Measurements from ENCODE around the gene ABCC6.

The ABCC6 gene

GRCh38 chr16:16139061-16139460 lies 84.2 kb downstream of the ABCC6 start:
- no peak overlapping the region for H4K8ac ChIP-seq (ENCODE audit: low read depth, low read length)
- no peak overlapping the region for H3K4me2 ChIP-seq (ENCODE audit: low read length)
- no peak overlapping the region for H3K27ac ChIP-seq (ENCODE audit: low read depth, low read length)
- no peak overlapping the region for H3K56ac ChIP-seq (ENCODE audit: low read length)
- no peak overlapping the region for H3K9ac ChIP-seq (ENCODE audit: low read length)
- H2BK15ac ChIP-seq (replicated peaks; ENCODE audit: low read depth), result no peak overlapping the region
- H3K79me1 ChIP-seq (ENCODE audit: low read length), result no peaks in the 10 kb centered on the region
- H3K18ac ChIP-seq (ENCODE audit: low read length), result no peak overlapping the region
- H3K27me3 ChIP-seq (ENCODE audit: insufficient read depth, low read length, poor library complexity), result no peaks in the 10 kb centered on the region
- DNase-seq, result no peak
- no peak overlapping the region for H2AK5ac ChIP-seq (ENCODE audit: low read length)
- no peak overlapping the region for H3K4ac ChIP-seq (ENCODE audit: low read depth, low read length)
- WGBS (ENCODE audit: extremely low coverage, insufficient coverage, low lambda C conversion rate), result no CpG with 5 or more reads among the region's 10 CpGs
- no peaks in the 10 kb centered on the region for H3K79me2 ChIP-seq (ENCODE audit: control insufficient read depth, insufficient read depth, low read length)
- no peak overlapping the region for H2BK120ac ChIP-seq (ENCODE audit: low read depth, low read length)
- H3K23ac ChIP-seq (ENCODE audit: low read length), result no peak overlapping the region
- H3K36me3 ChIP-seq (ENCODE audit: control insufficient read depth, insufficient read depth, low read length), result peaks cover 11% of the 10 kb centered on the region
- no peaks in the 10 kb centered on the region for H3K4me1 ChIP-seq (ENCODE audit: control insufficient read depth, low read depth, low read length)
- H3K4me3 ChIP-seq (ENCODE audit: low read length), result no peak overlapping the region
- H4K5ac ChIP-seq (ENCODE audit: low read length), result no peak overlapping the region
- H2BK5ac ChIP-seq (ENCODE audit: low read length), result no peak overlapping the region

GRCh38 chr16:16138034-16138635 lies 85.2 kb downstream of the ABCC6 start:
- no peak for DNase-seq
- Histone ChIP-seq H3K4me2 (ENCODE audit: low read length) (no peak overlapping the region), H3K9ac (ENCODE audit: low read length) (no peak overlapping the region), H3K56ac (ENCODE audit: low read length) (no peak overlapping the region), H4K8ac (ENCODE audit: low read depth, low read length) (no peak overlapping the region), H3K36me3 (ENCODE audit: control insufficient read depth, insufficient read depth, low read length) (peaks cover 11% of the 10 kb centered on the region), H3K79me2 (ENCODE audit: control insufficient read depth, insufficient read depth, low read length) (no peaks in the 10 kb centered on the region), H4K5ac (ENCODE audit: low read length) (no peak overlapping the region), H3K27ac (ENCODE audit: low read depth, low read length) (no peak overlapping the region), H2AK5ac (ENCODE audit: low read length) (no peak overlapping the region), H2BK5ac (ENCODE audit: low read length) (no peak overlapping the region), H3K4me1 (ENCODE audit: control insufficient read depth, low read depth, low read length) (no peaks in the 10 kb centered on the region), H2BK120ac (ENCODE audit: low read depth, low read length) (no peak overlapping the region), H3K4me3 (ENCODE audit: low read length) (no peak overlapping the region), H3K18ac (ENCODE audit: low read length) (no peak overlapping the region), H3K79me1 (ENCODE audit: low read length) (no peaks in the 10 kb centered on the region), H3K27me3 (ENCODE audit: insufficient read depth, low read length, poor library complexity) (no peaks in the 10 kb centered on the region), H2BK15ac (replicated peaks; ENCODE audit: low read depth) (no peak overlapping the region), H3K23ac (ENCODE audit: low read length) (no peak overlapping the region), H3K4ac (ENCODE audit: low read depth, low read length) (no peak overlapping the region)
- WGBS (ENCODE audit: extremely low coverage, insufficient coverage, low lambda C conversion rate), result no CpG with 5 or more reads among the region's 15 CpGs

GRCh38 chr16:16137110-16137509 lies 86.2 kb downstream of the ABCC6 start:
- Histone ChIP-seq H3K4me3 (ENCODE audit: low read length) (no peak overlapping the region), H3K4me2 (ENCODE audit: low read length) (no peak overlapping the region), H3K9ac (ENCODE audit: low read length) (no peak overlapping the region), H3K79me1 (ENCODE audit: low read length) (no peaks in the 10 kb centered on the region), H3K79me2 (ENCODE audit: control insufficient read depth, insufficient read depth, low read length) (no peaks in the 10 kb centered on the region), H3K56ac (ENCODE audit: low read length) (no peak overlapping the region), H2BK15ac (replicated peaks; ENCODE audit: low read depth) (no peak overlapping the region), H3K36me3 (ENCODE audit: control insufficient read depth, insufficient read depth, low read length) (peaks cover 11% of the 10 kb centered on the region), H3K27me3 (ENCODE audit: insufficient read depth, low read length, poor library complexity) (no peaks in the 10 kb centered on the region), H2BK120ac (ENCODE audit: low read depth, low read length) (no peak overlapping the region), H4K5ac (ENCODE audit: low read length) (no peak overlapping the region), H3K4me1 (ENCODE audit: control insufficient read depth, low read depth, low read length) (no peaks in the 10 kb centered on the region), H3K4ac (ENCODE audit: low read depth, low read length) (no peak overlapping the region), H3K23ac (ENCODE audit: low read length) (no peak overlapping the region), H4K8ac (ENCODE audit: low read depth, low read length) (no peak overlapping the region), H3K27ac (ENCODE audit: low read depth, low read length) (no peak overlapping the region), H3K18ac (ENCODE audit: low read length) (no peak overlapping the region), H2BK5ac (ENCODE audit: low read length) (no peak overlapping the region), H2AK5ac (ENCODE audit: low read length) (no peak overlapping the region)
- peak; percentile 43 for DNase-seq
- no CpG with 5 or more reads among the region's 8 CpGs for WGBS (ENCODE audit: extremely low coverage, insufficient coverage, low lambda C conversion rate)

GRCh38 chr16:16136588-16136987 lies 86.7 kb downstream of the ABCC6 start:
- H3K4me3 ChIP-seq (ENCODE audit: low read length), result no peak overlapping the region
- H2BK5ac ChIP-seq (ENCODE audit: low read length), result no peak overlapping the region
- no peak overlapping the region for H3K4ac ChIP-seq (ENCODE audit: low read depth, low read length)
- H3K27me3 ChIP-seq (ENCODE audit: insufficient read depth, low read length, poor library complexity), result no peaks in the 10 kb centered on the region
- H4K8ac ChIP-seq (ENCODE audit: low read depth, low read length), result no peak overlapping the region
- no peak overlapping the region for H3K56ac ChIP-seq (ENCODE audit: low read length)
- DNase-seq, result no peak
- H3K79me2 ChIP-seq (ENCODE audit: control insufficient read depth, insufficient read depth, low read length), result no peaks in the 10 kb centered on the region
- no peaks in the 10 kb centered on the region for H3K79me1 ChIP-seq (ENCODE audit: low read length)
- peaks cover 11% of the 10 kb centered on the region for H3K36me3 ChIP-seq (ENCODE audit: control insufficient read depth, insufficient read depth, low read length)
- H2BK120ac ChIP-seq (ENCODE audit: low read depth, low read length), result no peak overlapping the region
- H3K23ac ChIP-seq (ENCODE audit: low read length), result no peak overlapping the region
- no peak overlapping the region for H2BK15ac ChIP-seq (replicated peaks; ENCODE audit: low read depth)
- H3K4me1 ChIP-seq (ENCODE audit: control insufficient read depth, low read depth, low read length), result no peaks in the 10 kb centered on the region
- no peak overlapping the region for H3K9ac ChIP-seq (ENCODE audit: low read length)
- WGBS (ENCODE audit: extremely low coverage, insufficient coverage, low lambda C conversion rate), result no CpG with 5 or more reads among the region's 6 CpGs
- no peak overlapping the region for H3K4me2 ChIP-seq (ENCODE audit: low read length)
- no peak overlapping the region for H2AK5ac ChIP-seq (ENCODE audit: low read length)
- no peak overlapping the region for H3K18ac ChIP-seq (ENCODE audit: low read length)
- H4K5ac ChIP-seq (ENCODE audit: low read length), result no peak overlapping the region
- no peak overlapping the region for H3K27ac ChIP-seq (ENCODE audit: low read depth, low read length)

- no peaks in the 10 kb centered on the region for H3K27me3 ChIP-seq (ENCODE audit: insufficient read depth, low read length, poor library complexity)
- H3K23ac ChIP-seq (ENCODE audit: low read length), result no peak overlapping the region
- H3K56ac ChIP-seq (ENCODE audit: low read length), result no peak overlapping the region
- no peak overlapping the region for H3K9ac ChIP-seq (ENCODE audit: low read length)
- no peak overlapping the region for H4K5ac ChIP-seq (ENCODE audit: low read length)
- H3K4me3 ChIP-seq (ENCODE audit: low read length), result no peak overlapping the region
- no peaks in the 10 kb centered on the region for H3K4me1 ChIP-seq (ENCODE audit: control insufficient read depth, low read depth, low read length)
- H3K4ac ChIP-seq (ENCODE audit: low read depth, low read length), result no peak overlapping the region
- H2AK5ac ChIP-seq (ENCODE audit: low read length), result no peak overlapping the region
- H2BK15ac ChIP-seq (replicated peaks; ENCODE audit: low read depth), result no peak overlapping the region
- H2BK120ac ChIP-seq (ENCODE audit: low read depth, low read length), result no peak overlapping the region
- H3K27ac ChIP-seq (ENCODE audit: low read depth, low read length), result no peak overlapping the region
- peaks cover 7% of the 10 kb centered on the region for H3K36me3 ChIP-seq (ENCODE audit: control insufficient read depth, insufficient read depth, low read length)
- no peak overlapping the region for H3K18ac ChIP-seq (ENCODE audit: low read length)
- H3K79me2 ChIP-seq (ENCODE audit: control insufficient read depth, insufficient read depth, low read length), result no peaks in the 10 kb centered on the region
- H3K4me2 ChIP-seq (ENCODE audit: low read length), result no peak overlapping the region
- H2BK5ac ChIP-seq (ENCODE audit: low read length), result no peak overlapping the region
- WGBS (ENCODE audit: extremely low coverage, insufficient coverage, low lambda C conversion rate), result no CpG with 5 or more reads among the region's 21 CpGs
- no peaks in the 10 kb centered on the region for H3K79me1 ChIP-seq (ENCODE audit: low read length)
- H4K8ac ChIP-seq (ENCODE audit: low read depth, low read length), result no peak overlapping the region
- no peak for DNase-seq
Observed at GRCh38 chr16:16133943-16134604, 89.2 kb downstream of the ABCC6 start.

- Histone ChIP-seq H2BK120ac (ENCODE audit: low read depth, low read length) (no peak overlapping the region), H3K23ac (ENCODE audit: low read length) (no peak overlapping the region), H3K4ac (ENCODE audit: low read depth, low read length) (no peak overlapping the region), H3K9ac (ENCODE audit: low read length) (no peak overlapping the region), H3K18ac (ENCODE audit: low read length) (no peak overlapping the region), H4K5ac (ENCODE audit: low read length) (no peak overlapping the region), H2BK15ac (replicated peaks; ENCODE audit: low read depth) (no peak overlapping the region), H2AK5ac (ENCODE audit: low read length) (no peak overlapping the region), H3K4me3 (ENCODE audit: low read length) (no peak overlapping the region), H3K4me2 (ENCODE audit: low read length) (no peak overlapping the region), H3K27ac (ENCODE audit: low read depth, low read length) (no peak overlapping the region), H3K36me3 (ENCODE audit: control insufficient read depth, insufficient read depth, low read length) (peaks cover 2% of the 10 kb centered on the region), H3K79me1 (ENCODE audit: low read length) (no peaks in the 10 kb centered on the region), H3K79me2 (ENCODE audit: control insufficient read depth, insufficient read depth, low read length) (no peaks in the 10 kb centered on the region), H2BK5ac (ENCODE audit: low read length) (no peak overlapping the region), H3K56ac (ENCODE audit: low read length) (no peak overlapping the region), H4K8ac (ENCODE audit: low read depth, low read length) (no peak overlapping the region), H3K4me1 (ENCODE audit: control insufficient read depth, low read depth, low read length) (no peaks in the 10 kb centered on the region), H3K27me3 (ENCODE audit: insufficient read depth, low read length, poor library complexity) (no peaks in the 10 kb centered on the region)
- WGBS (ENCODE audit: extremely low coverage, insufficient coverage, low lambda C conversion rate), result no CpG with 5 or more reads among the region's 15 CpGs
- DNase-seq, result no peak
Observed at GRCh38 chr16:16131659-16132058, 91.6 kb downstream of the ABCC6 start.
